Colonic mucosa (tissue), 2 donors: Measurements from ENCODE around the gene PRKG2. TPM values are rescaled to one million over a fixed set of nuclear protein-coding genes. Genes with fewer than 3 reads are reported as not detected.

Source experiments
- total RNA-seq, 2 donors: library from RNA; stranded (reverse); fragmentation: NEBNext Ultra II Directional in 1 of 2; extraction: Animal tissue kit (Norgen Biotek cat#: 25700) in 1 of 2; gene quantifications; one replicate each; pipeline ENCODE4 v1.2.1, GENCODE V29; 2021
- donor health status: DM: no; HTN: no; CAD: no.
- donor health status: DM: no; HTN: no; CAD: no.

The PRKG2 gene
- total RNA-seq, 2 donors from 2014 or later = 1.8 to 2.3 TPM

Other genes with a start within 250 kb of the PRKG2 start
- 10 to 100 TPM in 1 of 2 donors, 1 to 10 TPM in 1; 3.3 to 33.4 TPM for gene BMP3, start 184.5 kb downstream of the PRKG2 start, total RNA-seq